KMS-11 (cell line): ENCODE results near the gene ARAP3.

ENCODE experiments used
- H2AFZ ChIP-seq: fragments of 200-600 bp; sonication (generic); 2 replicates; pipeline ENCODE4 v1.6.1; 2016; ENCODE audit warnings: antibody characterized with exemption, mixed run types, low read depth
- H3K27ac ChIP-seq: fragments of 200-600 bp; sonication (generic); 2 replicates; pipeline ENCODE4 v1.6.1; 2016; ENCODE audit warnings: mild to moderate bottlenecking, mixed run types
- H3K27me3 ChIP-seq: fragments of 200-600 bp; sonication (generic); 2 replicates; pipeline ENCODE4 v1.6.1; 2017; ENCODE audit warnings: mild to moderate bottlenecking, low read depth, mixed run types, moderate library complexity; ENCODE audit not compliant: insufficient read depth
- H3K36me3 ChIP-seq: fragments of 200-600 bp; sonication (generic); 2 replicates; pipeline ENCODE4 v1.6.1; 2017; ENCODE audit warnings: mild to moderate bottlenecking, mixed run types; ENCODE audit not compliant: insufficient read depth
- H3K4me1 ChIP-seq: fragments of 200-600 bp; sonication (generic); 2 replicates; pipeline ENCODE4 v1.6.1; 2016; ENCODE audit warnings: mild to moderate bottlenecking, low read depth, mixed run types; ENCODE audit not compliant: poor library complexity, severe bottlenecking
- H3K4me2 ChIP-seq: fragments of 200-600 bp; sonication (generic); 2 replicates; pipeline ENCODE4 v1.7.0; 2016; ENCODE audit warnings: mild to moderate bottlenecking, mixed run types
- H3K4me3 ChIP-seq: fragments of 200-600 bp; sonication (generic); IDR thresholded peaks from 2 replicates; pipeline ENCODE4 v1.6.1; 2017; ENCODE audit warnings: low read depth, low read length, mixed read lengths; ENCODE audit not compliant: insufficient read depth
- H3K79me2 ChIP-seq: fragments of 200-600 bp; sonication (generic); 2 replicates; pipeline ENCODE4 v1.6.1; 2016; ENCODE audit warnings: low read depth, mixed run types; ENCODE audit not compliant: insufficient read depth
- H3K9ac ChIP-seq: fragments of 200-600 bp; sonication (generic); 2 replicates; pipeline ENCODE4 v1.6.1; 2016; ENCODE audit warnings: mild to moderate bottlenecking, mixed run types
- H4K20me1 ChIP-seq: fragments of 200-600 bp; sonication (generic); 2 replicates; pipeline ENCODE4 v1.6.1; 2016; ENCODE audit warnings: mild to moderate bottlenecking, mixed run types; ENCODE audit not compliant: insufficient read depth
- TF ChIP-seq, protein P1 (sequence below): fragments of 200-600 bp; sonication (generic); conservative IDR thresholded peaks from 2 replicates; pipeline ENCODE4 v1.6.1; 2017; ENCODE audit warnings: low read depth, mild to moderate bottlenecking, antibody characterized with exemption, low read length, moderate library complexity, mixed read lengths

The ARAP3 gene

GRCh38 chr5:141696431-141696830, 14.4 kb upstream of the ARAP3 start:
- H3K36me3 ChIP-seq = no peaks in the 10 kb centered on the region
- TF ChIP-seq, protein P1, sequence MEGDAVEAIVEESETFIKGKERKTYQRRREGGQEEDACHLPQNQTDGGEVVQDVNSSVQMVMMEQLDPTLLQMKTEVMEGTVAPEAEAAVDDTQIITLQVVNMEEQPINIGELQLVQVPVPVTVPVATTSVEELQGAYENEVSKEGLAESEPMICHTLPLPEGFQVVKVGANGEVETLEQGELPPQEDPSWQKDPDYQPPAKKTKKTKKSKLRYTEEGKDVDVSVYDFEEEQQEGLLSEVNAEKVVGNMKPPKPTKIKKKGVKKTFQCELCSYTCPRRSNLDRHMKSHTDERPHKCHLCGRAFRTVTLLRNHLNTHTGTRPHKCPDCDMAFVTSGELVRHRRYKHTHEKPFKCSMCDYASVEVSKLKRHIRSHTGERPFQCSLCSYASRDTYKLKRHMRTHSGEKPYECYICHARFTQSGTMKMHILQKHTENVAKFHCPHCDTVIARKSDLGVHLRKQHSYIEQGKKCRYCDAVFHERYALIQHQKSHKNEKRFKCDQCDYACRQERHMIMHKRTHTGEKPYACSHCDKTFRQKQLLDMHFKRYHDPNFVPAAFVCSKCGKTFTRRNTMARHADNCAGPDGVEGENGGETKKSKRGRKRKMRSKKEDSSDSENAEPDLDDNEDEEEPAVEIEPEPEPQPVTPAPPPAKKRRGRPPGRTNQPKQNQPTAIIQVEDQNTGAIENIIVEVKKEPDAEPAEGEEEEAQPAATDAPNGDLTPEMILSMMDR = no peak
- no peak overlapping the region for H3K4me2 ChIP-seq
- H3K79me2 ChIP-seq = no peaks in the 10 kb centered on the region
- no peak overlapping the region for H2AFZ ChIP-seq
- no peaks in the 10 kb centered on the region for H3K27me3 ChIP-seq
- no peaks in the 10 kb centered on the region for H4K20me1 ChIP-seq
- H3K9ac ChIP-seq = no peak overlapping the region
- H3K27ac ChIP-seq = no peak overlapping the region
- H3K4me1 ChIP-seq = peaks cover 21% of the 10 kb centered on the region
- no peak overlapping the region for H3K4me3 ChIP-seq

DNA sequence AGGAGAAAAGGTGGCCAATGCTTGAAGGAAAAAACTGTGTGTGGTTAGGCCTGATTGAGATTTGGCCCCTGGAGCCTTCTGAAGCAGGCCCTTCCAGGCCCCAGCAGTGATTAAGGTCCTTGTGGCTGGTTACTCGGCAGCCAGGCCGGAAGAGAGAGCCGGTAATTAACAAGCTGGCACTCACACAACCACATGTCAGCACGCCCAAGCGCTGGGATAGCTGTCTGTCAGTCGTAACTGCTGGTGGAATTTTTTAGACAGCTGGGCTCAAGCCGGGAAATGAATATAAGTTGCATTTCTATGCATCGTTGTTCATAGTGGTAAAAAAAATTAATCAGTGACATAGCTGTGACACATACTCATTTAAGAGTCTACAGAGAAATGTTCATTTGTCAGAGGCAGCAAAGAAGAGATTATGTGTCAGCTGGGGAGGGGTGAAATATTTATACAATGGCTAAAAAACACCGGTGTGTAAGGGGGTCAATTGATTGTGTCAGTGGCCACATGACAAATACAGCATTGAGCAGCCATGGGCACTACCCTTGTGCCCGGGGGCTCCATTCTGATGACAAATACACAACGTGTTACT, 13.7 kb upstream of the ARAP3 start:
- H4K20me1 ChIP-seq = no peaks in the 10 kb centered on the region
- H3K4me3 ChIP-seq = no peak overlapping the region
- peaks cover 19% of the 10 kb centered on the region for H3K4me1 ChIP-seq
- no peak overlapping the region for H3K9ac ChIP-seq
- no peak overlapping the region for H3K4me2 ChIP-seq
- TF ChIP-seq, protein P1 = no peak
- no peak overlapping the region for H2AFZ ChIP-seq
- H3K27ac ChIP-seq = no peak overlapping the region
- no peaks in the 10 kb centered on the region for H3K27me3 ChIP-seq
- no peaks in the 10 kb centered on the region for H3K36me3 ChIP-seq
- H3K79me2 ChIP-seq = no peaks in the 10 kb centered on the region

- Histone ChIP-seq H2AFZ (no peak overlapping the region), H3K27me3 (no peaks in the 10 kb centered on the region), H3K79me2 (no peaks in the 10 kb centered on the region), H3K36me3 (no peaks in the 10 kb centered on the region), H3K4me1 (peaks cover 19% of the 10 kb centered on the region), H3K27ac (no peak overlapping the region), H3K9ac (no peak overlapping the region), H3K4me3 (no peak overlapping the region), H4K20me1 (no peaks in the 10 kb centered on the region), H3K4me2 (peak overlapping the region; percentile 25; the same call in 1 of the 2 replicates)
- TF ChIP-seq, protein P1 = no peak
These were observed 12.4 kb upstream of the ARAP3 start for GRCh38 chr5:141694479-141694878.

DNA sequence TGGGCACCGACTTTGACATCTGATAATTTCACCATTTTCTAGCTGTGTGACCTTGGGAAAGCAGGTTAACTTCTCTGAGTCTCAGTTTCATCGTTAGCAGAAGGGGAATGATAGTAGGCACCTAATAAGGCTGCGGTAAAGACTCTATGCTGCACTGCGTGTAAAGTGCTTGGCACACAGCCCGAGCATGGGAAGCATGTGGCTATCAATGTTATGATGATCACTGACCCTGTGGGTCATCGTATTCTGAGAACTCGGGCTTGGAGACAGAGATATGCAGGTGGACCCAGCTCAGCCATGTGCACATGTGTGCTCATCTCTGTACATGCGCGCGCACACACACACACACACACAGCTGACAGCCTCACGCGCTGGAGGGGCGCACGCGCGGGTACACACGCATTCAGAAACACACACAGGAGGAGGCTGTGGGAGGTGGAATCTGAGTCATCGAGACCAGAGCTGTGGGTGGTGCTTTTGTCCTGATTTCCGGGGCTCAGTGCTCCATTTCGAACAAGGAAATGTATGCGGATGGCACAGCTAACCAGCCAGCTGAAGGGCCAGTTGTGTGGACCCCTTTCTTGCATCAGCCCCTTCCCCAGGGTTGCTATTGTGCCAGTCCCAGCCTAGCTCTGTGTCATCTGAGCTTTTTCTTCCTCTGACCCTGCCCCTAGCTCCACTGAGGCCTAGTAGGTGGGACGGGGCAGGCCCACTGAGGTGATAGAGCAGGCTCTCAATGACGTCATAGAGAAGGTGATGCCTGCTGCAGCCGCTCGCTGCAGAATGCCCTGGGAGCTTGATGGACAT, 11.1 kb upstream of the ARAP3 start:
- H3K27me3 ChIP-seq = no peaks in the 10 kb centered on the region
- no peak overlapping the region for H3K4me3 ChIP-seq
- no peaks in the 10 kb centered on the region for H3K36me3 ChIP-seq
- H3K4me2 ChIP-seq = no peak overlapping the region
- no peaks in the 10 kb centered on the region for H3K79me2 ChIP-seq
- peaks cover 19% of the 10 kb centered on the region for H3K4me1 ChIP-seq
- no peak overlapping the region for H3K27ac ChIP-seq
- no peaks in the 10 kb centered on the region for H4K20me1 ChIP-seq
- no peak overlapping the region for H3K9ac ChIP-seq
- no peak overlapping the region for H2AFZ ChIP-seq
- TF ChIP-seq, protein P1 = no peak
